NCI-H82 treated with DMSO at 0.1 percent for 48 hours (cell line): ENCODE measurements around the gene ALS2.
"Not testable (repeated sequence)": the region's sequence is repeated elsewhere in the genome, so short reads cannot be mapped to it uniquely, and the experiment has no call there.

Experiments used
- DNase-seq: peaks from one replicate; lab custom pipeline; 2025; ENCODE audit not compliant: unreplicated experiment; lab: John Stamatoyannopoulos, UW

Gene ALS2

GRCh38 chr2:201794294-201794693 is 13.6 kb upstream of the ALS2 start:
- DNase-seq, result no peak

DNA sequence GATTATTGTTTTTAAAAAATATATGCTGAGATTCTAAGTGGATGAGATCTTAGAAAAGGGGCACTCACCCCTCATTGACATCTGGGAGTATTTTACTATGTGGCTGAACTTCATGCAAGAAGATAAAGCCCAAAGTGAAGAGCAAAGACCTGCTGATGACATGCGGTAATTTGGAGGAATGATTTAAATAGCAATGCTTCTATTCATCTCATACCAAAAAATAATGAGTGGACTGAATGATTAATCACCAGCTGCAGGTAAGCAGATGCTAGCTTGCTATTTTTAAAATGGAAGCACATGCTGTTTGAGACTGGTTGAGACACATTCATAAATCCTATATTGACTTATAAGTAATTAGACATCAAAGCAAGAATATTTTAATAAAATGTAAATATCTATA is 12.9 kb upstream of the ALS2 start:
- no peak for DNase-seq

GRCh38 chr2:201790989-201791388 is 10.3 kb upstream of the ALS2 start:
- no peak for DNase-seq

GRCh38 chr2:201790291-201790690 is 9.6 kb upstream of the ALS2 start:
- DNase-seq, result no peak

GRCh38 chr2:201789395-201789794 is 8.7 kb upstream of the ALS2 start:
- no peak for DNase-seq

DNA sequence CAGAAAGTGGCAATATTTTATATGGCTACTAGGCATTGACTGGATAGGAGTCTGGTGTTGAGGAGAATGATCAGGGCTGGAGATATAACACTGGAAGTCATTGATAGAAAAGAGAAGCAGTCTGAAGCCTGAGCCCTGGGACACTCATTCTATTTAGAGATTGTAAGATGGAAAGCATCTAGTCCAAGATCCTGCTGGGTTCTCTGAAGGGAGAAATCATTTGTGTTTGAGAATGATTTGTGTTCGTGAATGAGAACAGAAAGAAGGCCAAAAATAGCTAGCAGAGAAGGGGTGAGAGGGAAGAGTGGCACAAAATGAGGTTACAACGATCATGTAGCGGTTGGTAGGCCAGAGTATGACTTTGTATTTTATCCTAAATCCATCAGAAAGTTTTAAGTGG is 7.6 kb upstream of the ALS2 start:
- DNase-seq, result no peak

- no peak for DNase-seq
These were observed 5.7 kb upstream of the ALS2 start for GRCh38 chr2:201786471-201786870.

DNA sequence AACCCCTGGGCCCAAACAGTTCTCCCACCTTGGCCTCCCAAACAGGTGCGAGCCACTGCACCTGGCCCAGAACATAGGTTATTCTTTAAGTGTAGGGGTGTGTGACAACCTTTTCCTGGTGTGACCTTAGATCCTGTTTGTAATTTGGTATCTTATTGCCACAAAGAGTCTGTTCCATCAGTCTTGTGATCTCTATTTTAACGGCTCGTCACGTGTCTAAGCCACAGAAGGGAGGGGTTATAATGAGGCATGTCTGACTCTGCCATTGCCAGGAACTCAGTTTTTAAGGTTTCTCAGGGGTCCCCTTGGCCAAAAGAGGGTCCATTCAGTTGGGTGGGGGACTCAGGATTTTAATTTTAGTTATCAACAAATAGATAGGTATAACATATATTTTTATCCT is 4.4 kb upstream of the ALS2 start:
- DNase-seq, result no peak

- DNase-seq, result no peak
These were observed 3.8 kb upstream of the ALS2 start for GRCh38 chr2:201784563-201784962.

DNA sequence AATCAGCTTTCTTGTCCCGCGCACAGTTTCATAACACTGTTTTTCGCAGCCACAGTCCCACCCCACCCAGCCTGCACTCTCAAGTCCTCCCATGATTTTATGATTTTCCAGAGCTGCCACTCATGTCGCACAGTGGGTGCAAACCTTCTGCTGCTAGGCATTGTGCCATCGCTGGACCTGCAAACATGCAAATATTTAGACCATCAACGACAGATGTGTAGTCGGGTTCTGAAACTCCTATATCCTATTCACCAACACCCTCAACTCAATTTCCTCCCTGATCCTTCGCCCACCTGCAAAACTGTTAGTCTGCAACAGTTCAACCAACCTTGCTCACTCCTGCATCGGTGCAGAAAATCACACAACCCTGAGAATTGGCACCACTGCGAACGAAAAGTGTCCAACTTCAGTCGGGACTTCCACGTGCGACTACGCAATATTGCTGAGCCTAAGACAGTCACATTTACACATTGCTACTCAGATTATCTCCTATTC is 871 bp upstream of the ALS2 start:
- no peak for DNase-seq

DNA sequence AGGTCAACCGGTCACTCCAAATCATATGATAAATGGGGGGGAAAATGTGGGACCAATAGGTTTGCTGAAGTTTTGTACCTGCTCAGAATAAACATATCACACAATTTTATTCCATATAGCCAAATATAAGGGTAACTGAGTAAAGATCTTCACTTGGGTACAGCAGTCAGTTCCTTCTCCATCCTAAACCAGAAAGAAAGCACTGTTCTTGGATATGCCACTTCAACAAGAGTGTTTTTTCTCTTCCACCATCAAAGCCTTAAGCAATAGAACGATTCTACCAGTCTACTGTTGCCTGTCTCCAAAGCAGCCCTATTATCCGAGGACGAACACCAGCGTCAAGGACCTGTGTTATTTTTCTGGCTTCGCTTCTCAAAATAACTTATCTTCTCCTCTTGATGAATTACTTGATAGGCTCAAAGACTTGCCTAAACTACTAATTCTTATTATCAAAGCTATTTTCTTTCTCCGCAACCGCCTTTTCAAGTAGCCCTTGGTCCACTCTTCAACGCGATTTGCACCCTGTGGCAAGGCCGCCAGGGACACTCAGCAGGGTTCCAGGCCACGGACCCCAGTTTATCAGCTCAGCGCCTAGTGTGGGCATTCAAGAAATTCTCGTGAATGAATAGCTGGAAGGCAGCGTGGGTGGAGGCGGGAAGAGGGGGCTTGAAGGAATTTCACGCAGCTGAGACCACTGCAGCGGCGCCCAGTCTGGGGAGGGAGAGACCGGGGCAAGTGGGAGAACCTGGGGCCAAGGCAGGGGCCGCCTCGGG is 646 bp downstream of the ALS2 start:
- DNase-seq, result no peak

DNA sequence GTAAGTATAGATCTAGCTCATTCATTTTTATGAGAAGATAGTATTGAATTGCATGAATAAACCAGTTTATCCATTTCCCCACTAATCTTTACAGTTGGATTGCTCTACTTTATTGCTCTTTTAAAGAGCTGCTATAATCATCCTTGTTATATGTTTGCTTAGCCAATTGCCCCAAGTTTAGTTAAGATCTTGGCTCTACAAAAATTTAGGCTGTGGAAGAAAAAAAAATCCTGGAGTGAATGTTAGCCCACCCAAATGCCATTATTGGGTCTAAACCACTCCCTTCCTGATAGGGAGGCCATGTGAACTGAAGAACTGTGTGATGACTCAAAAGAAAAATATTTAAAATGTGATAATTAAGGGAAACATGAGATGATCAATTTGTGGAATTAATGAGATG is 2.9 kb downstream of the ALS2 start:
- no peak for DNase-seq

- no peak for DNase-seq
These were observed 3.7 kb downstream of the ALS2 start for GRCh38 chr2:201777043-201777442.

DNA sequence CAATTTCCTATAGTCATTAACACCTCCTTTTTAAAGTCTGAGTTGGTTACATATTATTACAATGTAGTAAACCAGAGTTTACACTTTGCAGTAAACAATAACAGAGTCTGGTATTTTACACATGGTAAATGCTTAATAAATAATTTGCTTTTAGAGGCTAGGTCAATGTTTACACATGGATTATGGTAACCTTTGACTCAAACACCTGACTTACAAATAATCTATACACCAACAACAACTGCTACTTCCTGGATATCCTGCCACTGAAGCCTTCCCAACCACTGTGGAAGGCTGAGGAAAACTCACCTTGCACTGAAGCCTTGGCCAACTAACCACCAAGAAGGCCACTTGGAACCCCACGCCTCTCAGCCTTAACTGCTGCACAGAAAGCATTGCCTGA is 5.4 kb downstream of the ALS2 start:
- DNase-seq, result no peak

GRCh38 chr2:201774546-201774945 is 6.2 kb downstream of the ALS2 start:
- DNase-seq, result no peak

GRCh38 chr2:201773990-201774389 is 6.7 kb downstream of the ALS2 start:
- no peak for DNase-seq

DNA sequence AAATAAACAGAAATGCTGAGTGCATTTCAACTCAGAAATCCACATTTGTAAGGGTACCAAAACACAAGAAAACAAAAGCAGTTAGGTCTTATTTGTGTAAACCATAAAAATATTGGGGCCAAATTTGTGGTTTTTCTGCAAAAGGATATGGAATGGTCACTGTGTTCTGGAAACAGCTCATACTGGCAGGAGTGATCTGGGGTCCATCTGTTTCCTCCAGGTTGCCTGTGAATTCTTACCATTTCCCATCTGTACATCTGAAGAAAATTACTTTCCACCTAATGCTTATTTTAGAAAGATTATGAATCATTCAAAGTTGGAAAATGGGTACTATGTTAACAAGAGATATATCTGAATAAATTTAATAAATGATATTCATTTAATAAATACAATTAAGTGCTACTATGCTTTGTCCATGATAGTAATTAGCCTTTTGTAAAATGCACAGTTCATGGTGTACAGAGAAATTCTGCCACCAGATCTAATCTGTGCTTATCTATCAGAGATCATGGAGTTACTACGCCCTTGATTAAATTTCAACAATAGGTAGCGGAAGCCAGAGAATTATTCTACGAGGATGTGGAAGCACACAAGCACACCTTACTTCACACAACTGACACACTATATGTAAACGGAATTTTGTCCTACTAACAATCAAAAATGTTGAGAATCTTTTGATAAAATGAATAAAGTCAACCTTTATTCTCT is 10.9 kb downstream of the ALS2 start:
- no peak for DNase-seq

DNA sequence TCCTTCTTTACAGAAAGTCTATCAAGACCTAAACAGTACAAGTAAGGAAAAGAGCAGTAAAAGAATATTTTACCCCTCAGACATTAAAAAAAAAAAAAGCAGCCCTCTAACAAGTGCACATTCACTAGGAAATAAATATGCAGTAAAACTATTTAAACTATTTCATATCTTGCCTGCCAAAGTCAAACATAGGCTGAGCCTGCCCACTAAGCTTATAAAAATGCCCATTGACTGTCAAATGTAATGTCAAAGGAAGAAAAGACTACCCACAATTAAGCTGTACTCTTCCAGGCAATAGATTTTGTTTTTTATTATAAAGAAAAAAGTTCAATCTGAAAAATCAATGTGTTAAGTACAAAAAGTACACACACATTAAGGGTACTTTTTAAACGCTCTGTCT is 11.8 kb downstream of the ALS2 start:
- no peak for DNase-seq

GRCh38 chr2:201765799-201766198 is 14.9 kb downstream of the ALS2 start:
- DNase-seq, result no peak

- DNase-seq, result not testable (repeated sequence)
These were observed 16.3 kb downstream of the ALS2 start for GRCh38 chr2:201764469-201764868.

DNA sequence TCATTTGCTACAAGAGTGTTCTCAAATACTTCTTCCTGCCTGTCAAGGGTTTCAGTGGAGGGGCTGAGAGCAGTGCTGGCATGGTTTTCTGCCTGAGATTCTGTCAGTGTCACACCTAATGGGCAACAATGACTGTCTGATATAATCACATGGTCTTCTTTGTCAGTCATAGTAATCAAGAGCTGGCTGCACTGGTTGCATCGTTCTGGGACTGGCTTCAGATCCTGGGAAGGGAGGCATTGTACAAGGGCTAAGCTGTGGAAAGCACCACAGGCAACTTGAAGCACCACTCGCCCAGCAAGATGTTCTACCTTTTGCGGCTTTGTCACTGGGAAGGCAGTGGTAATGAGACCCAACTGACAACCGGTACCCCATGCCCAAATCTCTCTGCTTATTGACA is 19.6 kb downstream of the ALS2 start:
- DNase-seq, result no peak

GRCh38 chr2:201759567-201759966 is 21.2 kb downstream of the ALS2 start:
- no peak for DNase-seq

DNA sequence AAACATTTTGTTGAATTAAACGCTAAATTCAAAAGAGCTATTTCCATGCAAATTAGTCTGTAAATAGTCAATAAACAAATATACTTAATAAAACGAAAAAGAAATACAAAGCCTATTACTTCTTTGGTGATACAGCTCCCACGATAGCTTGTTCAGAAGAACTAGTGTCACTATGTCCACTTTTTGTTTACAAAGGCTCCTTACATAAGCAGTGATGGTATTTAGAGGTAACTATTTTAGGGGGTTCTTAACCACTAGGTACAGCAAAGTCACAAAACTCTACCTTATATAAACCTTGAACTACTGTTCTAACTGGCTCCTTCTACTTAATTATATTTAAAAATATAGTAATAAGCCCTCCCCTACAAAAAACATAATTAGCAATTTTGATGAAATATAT is 21.9 kb downstream of the ALS2 start:
- no peak for DNase-seq
